CMK (cell line): ENCODE results near the gene ENTR1.
"Not testable (repeated sequence)": the region's sequence is repeated elsewhere in the genome, so short reads cannot be mapped to it uniquely, and the experiment has no call there.

ENCODE experiments used
- DNase-seq: peaks from one replicate; pipeline ENCODE4 v3.0.0-alpha.2; 2010; ENCODE audit warnings: low read depth

The ENTR1 gene

DNA sequence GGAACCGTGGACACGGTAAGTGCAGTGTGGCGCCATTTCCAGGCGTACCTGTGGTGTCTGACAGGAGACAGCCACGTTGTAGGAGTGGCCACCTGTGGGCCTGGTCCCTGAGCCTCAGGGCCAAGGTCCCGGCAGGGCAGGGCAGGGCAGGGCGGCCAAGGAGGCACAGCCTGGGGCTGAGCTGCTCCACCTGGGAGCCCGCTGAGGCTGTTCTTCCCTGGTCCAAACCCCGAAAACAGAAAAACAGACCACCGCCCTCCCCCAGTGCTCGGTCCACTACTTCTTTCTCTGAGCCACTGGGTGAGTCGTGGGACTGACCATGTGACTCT is 8.6 kb upstream of the ENTR1 start:
- DNase-seq = no peak

GRCh38 chr9:136418182-136419091 is 8.0 kb upstream of the ENTR1 start:
- no peak for DNase-seq

DNA sequence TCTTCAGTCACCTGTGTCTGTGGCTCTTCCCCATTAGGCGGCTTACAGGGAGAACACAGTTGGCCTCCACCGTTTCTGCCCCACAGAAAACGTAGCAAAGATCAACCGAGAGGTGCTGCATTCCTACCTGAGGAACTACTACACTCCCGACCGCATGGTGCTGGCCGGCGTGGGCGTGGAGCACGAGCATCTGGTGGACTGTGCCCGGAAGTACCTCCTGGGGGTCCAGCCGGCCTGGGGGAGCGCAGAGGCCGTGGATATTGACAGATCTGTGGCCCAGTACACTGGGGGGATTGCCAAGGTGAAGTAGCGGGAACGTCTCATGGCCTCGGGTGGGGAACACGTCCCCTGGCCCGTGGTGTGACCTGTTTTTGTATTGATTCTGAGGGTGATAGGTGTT is 6.5 kb upstream of the ENTR1 start:
- no peak for DNase-seq

DNA sequence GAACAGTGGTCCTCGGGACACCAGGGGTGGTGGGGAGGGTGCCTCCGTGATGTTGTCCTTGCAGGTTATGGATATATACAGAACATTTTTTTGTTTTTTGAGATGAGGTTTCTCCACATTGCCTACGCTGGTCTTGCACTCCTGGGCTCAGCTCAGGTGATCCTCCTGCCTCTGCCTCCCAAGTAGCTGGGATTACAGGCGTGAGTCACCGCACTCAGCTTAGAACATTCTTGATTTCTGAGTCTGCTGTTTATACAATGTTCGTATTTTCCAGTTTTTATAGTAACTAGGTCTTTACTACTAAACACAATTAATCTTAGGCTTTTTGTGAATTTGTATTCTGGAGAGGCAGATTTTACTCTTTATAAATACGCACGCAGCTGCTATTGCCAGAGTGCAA is 6.0 kb upstream of the ENTR1 start:
- no peak for DNase-seq

DNA sequence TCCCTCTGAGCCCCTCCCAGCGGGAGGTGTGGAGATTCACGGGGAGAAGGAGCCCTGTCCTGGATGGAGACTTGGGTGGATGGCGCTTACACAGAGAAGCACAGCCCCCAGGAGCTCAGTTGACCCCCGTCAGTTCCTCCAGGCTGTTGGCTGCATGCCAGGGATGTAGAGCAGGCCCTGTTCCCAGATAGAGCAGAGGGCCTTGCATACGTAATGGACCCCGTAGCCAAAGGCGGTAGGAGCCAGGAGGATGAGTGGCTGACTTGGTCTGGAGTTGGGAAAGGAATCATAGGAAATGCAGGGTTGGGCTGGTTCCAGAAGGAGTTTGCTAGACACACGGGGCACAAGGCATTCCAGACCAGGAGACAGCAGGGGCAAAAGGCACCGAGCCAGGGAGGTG is 2.5 kb upstream of the ENTR1 start:
- DNase-seq = no peak

GRCh38 chr9:136411378-136411777 is 964 bp upstream of the ENTR1 start:
- no peak for DNase-seq

- peak; percentile 7 for DNase-seq
Observed at GRCh38 chr9:136409557-136410455, 608 bp downstream of the ENTR1 start.

GRCh38 chr9:136407911-136408310 is 2.5 kb downstream of the ENTR1 start:
- DNase-seq = no peak

- not testable (repeated sequence) for DNase-seq
Observed at GRCh38 chr9:136407061-136407460, 3.4 kb downstream of the ENTR1 start.

GRCh38 chr9:136405904-136406303 is 4.5 kb downstream of the ENTR1 start:
- not testable (repeated sequence) for DNase-seq

DNA sequence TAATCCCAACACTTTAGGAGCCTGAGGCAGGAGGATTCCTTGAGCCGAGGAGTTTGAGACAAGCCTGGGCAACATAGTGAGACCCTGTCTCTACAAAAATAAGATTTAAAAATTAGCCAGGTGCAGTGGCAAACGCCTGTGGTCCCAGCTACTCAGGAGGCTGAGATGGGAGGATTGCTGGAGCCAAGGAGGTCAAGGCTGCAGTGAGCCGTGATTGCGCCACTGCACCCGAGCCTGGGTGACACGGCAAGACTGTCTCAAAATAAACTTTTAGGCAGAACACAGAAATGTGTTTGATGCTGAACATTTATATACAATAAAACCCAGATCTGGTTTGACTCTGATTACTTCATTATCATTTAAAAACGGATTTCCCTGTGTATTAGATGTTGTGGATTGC is 4.9 kb downstream of the ENTR1 start:
- no peak for DNase-seq

DNA sequence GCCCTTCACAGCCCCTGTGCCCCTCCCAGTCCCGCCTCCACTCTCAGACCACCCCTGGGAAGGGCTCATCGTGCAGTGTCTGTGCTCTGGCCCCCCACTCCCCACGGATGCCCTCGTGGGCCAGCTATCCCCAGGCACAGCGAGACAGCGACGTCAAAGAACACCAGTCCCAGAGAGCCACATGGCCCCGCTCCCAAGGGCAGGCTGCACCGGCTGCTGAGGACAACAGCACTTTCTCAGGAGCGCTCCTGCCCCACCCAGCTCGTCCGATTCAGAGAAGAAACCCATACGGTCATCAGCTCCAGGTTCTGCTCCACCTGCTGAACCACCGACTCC is 5.6 kb downstream of the ENTR1 start:
- DNase-seq = no peak

- DNase-seq = no peak
Observed at GRCh38 chr9:136403915-136404800, 6.3 kb downstream of the ENTR1 start.

DNA sequence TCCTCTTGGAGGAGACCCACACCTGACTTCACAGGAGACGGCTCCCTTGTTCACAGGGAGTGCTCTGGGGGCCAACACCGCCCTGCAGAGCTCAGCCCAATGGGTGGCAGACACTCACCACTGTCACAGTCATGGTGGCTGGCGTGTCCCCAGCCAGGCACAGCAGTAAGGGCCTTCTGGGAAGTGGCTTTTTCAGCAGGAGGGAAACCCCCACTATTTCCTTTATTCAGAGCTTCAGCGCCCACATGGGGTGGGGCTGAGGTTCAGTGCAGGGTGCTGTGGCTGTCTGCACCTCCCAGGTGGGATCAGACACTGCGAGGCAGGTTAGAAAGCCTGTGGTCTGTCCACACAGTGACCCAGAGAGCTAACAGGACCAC is 6.9 kb downstream of the ENTR1 start:
- DNase-seq = no peak

DNA sequence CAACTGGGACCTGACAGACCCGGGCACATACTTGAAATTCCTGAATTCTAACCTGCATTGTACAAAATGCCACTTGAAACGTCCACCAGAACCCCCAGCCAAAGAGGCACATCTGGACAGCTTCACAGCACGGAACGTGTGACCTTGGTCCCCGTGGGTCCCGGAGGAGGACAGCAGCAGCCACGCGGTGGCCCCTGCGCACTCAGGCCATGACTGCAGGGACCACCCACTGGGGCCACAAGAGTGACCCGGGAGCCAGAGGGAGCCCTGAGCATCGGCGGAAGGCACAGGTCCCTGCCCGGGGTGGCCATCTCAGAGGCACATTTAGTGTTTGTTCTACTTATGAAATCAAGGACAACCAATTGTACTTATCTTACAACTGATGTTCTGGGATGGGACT is 8.3 kb downstream of the ENTR1 start:
- no peak for DNase-seq

GRCh38 chr9:136401173-136401922 is 9.1 kb downstream of the ENTR1 start:
- no peak for DNase-seq

DNA sequence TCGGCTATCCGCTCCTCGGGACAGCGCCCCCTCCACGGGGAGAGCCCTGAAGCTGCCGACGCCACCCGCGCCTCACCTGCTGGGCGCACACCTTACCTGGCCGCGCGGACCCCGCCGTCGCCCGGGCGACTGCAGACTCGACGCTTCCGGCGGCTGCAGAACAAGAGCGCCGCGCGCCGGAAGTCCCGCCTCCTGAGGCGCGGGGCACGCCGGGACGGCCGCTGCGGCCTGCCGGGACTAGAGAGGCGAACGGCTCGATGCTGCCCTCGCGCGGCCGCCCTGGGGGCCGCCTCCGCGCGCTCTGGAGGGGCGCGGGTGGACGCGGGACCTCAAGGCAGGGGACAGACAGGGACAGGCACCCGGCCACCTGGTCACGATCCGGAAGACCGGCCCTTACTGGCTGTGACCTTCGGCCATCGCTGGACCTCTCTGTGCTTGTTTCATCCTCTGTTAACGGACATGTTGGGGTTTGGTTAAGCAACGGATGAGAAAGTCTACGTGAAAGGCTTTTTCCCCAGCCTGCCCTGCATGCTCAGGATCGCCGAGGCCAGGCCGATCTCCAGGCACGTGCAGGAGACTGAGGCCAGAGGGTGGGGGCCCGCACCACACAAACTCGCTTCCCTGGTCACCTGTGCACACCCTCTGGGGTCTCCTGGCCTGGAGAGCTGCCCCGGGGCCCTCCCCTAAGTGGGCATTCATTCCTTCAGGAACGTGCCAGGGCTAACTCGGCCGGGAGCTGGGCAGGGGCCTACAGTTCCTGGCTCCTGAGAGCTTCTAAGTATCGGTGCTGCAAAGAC is 10.2 kb downstream of the ENTR1 start, which contains the start of gene SNAPC4:
TSS of gene SNAPC4 (minus strand) at position 133 of the 797 bp plus-strand sequence. CDS start 1,742 bp downstream, outside the sequence.
- peak; percentile 73 for DNase-seq

GRCh38 chr9:136399176-136400037 is 11.0 kb downstream of the ENTR1 start:
- DNase-seq = no peak

GRCh38 chr9:136398286-136398685 is 12.1 kb downstream of the ENTR1 start:
- no peak for DNase-seq

DNA sequence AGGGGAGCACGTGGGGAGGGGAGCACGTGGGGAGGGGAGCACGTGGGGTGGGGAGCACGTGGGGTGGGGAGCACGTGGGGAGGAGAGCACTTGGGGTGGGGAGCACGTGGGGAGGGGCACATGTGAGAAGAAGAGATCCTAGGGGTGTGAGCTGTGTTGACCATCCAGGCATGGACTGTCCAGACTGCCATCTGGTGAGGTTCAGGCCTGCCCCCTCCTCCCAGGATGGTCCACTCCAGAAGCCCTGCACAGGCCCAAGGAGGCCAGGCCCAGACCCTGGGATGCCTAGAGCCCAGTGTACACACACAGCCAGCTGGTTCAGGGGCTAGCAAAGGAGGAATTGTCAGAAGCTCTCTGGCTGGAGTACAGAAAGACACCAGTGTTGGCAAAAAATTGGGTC is 12.8 kb downstream of the ENTR1 start:
- DNase-seq = no peak
